ENCODE data around the gene BHMT.

DNA sequence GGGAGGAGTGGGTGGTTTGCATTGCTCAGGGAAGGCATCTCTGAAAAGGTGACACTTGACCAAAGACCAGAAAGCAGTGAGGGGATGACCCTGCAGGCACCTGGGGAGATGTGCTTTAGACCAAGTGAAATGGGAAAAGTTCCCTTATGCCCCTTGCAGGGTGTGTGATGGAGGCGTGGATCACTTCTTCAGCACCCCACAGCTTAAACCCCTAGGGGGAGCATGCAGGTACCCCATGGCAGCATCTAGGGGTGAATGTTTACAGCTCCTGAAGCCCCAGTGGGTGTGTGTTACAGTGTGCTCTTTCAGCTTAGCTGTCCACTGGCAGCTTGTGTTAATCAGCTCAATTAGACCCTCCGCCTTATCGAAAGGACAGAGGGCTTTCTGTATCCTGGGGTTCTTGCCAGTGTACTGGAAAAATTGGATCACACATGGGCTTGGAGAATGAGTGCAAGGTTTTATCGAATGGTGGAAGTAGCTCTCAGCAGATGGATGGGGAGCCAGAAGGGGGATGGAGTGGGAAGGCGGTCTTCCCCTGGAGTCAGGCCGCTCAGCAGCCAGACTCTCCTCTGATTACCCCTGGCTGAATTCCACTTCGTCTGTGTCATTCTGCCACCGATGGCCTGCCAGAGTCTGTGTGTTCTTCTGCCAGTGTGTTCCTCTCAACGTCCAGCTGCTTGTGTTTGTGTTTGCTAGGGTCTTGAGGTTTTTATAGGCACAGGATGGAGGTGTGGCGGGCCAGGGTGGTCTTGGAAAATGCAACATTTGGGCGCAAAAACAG, 35.8 kb upstream of the BHMT start:
- TF ChIP-seq JUN (IDR thresholded peaks at IDR 0.05; ENCODE audit: borderline replicate concordance, low read depth, low read length) (no peak), JUN (CRISPR knock-in tag; IDR thresholded peaks at IDR 0.05; ENCODE audit: borderline replicate concordance) (no peak), POLR2A (conservative IDR thresholded peaks at IDR 0.05) (no peak), MTA3 (IDR thresholded peaks at IDR 0.05; ENCODE audit: borderline replicate concordance) (no peak), POLR2AphosphoS5 (IDR thresholded peaks at IDR 0.05; ENCODE audit: control insufficient read depth, insufficient read depth, low read depth, low read length) (no peak), NCOA1 (IDR thresholded peaks at IDR 0.05; ENCODE audit: low read depth) (no peak), SREBF1 (IDR thresholded peaks at IDR 0.05; ENCODE audit: borderline replicate concordance, low read depth, low read length) (no peak), RAD21 (CRISPR knock-in tag; conservative IDR thresholded peaks at IDR 0.05 in 1 of 2, IDR thresholded peaks at IDR 0.05 in 1 of 2) (no peak), EZH2 (IDR thresholded peaks at IDR 0.05; ENCODE audit: borderline replicate concordance, low read depth, low read length) (no peak), CREB1 (IDR thresholded peaks at IDR 0.05) (no peak), CREB1 (CRISPR knock-in tag; IDR thresholded peaks at IDR 0.05) (no peak)
- TF ChIP-seq, protein P1, sequence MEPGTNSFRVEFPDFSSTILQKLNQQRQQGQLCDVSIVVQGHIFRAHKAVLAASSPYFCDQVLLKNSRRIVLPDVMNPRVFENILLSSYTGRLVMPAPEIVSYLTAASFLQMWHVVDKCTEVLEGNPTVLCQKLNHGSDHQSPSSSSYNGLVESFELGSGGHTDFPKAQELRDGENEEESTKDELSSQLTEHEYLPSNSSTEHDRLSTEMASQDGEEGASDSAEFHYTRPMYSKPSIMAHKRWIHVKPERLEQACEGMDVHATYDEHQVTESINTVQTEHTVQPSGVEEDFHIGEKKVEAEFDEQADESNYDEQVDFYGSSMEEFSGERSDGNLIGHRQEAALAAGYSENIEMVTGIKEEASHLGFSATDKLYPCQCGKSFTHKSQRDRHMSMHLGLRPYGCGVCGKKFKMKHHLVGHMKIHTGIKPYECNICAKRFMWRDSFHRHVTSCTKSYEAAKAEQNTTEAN (CRISPR knock-in tag; IDR thresholded peaks at IDR 0.05): no peak
- TF ChIP-seq, protein P2, sequence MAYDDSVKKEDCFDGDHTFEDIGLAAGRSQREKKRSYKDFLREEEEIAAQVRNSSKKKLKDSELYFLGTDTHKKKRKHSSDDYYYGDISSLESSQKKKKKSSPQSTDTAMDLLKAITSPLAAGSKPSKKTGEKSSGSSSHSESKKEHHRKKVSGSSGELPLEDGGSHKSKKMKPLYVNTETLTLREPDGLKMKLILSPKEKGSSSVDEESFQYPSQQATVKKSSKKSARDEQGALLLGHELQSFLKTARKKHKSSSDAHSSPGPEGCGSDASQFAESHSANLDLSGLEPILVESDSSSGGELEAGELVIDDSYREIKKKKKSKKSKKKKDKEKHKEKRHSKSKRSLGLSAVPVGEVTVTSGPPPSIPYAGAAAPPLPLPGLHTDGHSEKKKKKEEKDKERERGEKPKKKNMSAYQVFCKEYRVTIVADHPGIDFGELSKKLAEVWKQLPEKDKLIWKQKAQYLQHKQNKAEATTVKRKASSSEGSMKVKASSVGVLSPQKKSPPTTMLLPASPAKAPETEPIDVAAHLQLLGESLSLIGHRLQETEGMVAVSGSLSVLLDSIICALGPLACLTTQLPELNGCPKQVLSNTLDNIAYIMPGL (CRISPR knock-in tag; IDR thresholded peaks at IDR 0.05): no peak
- TF ChIP-seq, protein P3, sequence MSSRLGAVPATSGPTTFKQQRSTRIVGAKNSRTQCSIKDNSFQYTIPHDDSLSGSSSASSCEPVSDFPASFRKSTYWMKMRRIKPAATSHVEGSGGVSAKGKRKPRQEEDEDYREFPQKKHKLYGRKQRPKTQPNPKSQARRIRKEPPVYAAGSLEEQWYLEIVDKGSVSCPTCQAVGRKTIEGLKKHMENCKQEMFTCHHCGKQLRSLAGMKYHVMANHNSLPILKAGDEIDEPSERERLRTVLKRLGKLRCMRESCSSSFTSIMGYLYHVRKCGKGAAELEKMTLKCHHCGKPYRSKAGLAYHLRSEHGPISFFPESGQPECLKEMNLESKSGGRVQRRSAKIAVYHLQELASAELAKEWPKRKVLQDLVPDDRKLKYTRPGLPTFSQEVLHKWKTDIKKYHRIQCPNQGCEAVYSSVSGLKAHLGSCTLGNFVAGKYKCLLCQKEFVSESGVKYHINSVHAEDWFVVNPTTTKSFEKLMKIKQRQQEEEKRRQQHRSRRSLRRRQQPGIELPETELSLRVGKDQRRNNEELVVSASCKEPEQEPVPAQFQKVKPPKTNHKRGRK (tag; IDR thresholded peaks at IDR 0.05): no peak
